Esophagus muscularis mucosa (tissue), 4 donors: ENCODE results near the gene PHLPP1.

Source experiments
- EP300 ChIP-seq: sonication (generic); formaldehyde crosslinking; IDR thresholded peaks from one replicate; pipeline ENCODE4 v1.6.1; 2017; ENCODE audit warnings: antibody characterized with exemption
- POLR2A ChIP-seq: fragments of 450-650 bp; IDR thresholded peaks from one replicate; pipeline ENCODE4 v1.6.1; 2017; ENCODE audit warnings: antibody characterized with exemption, moderate library complexity, mild to moderate bottlenecking, low read depth
- TF ChIP-seq, protein P1 (sequence below), 3 experiments: fragments of 200-600 bp in 2 of 3; fragments of 450-650 bp in 1 of 3; sonication (generic) in 2 of 3; IDR thresholded peaks; one replicate each; pipeline ENCODE4 v1.5.1; 2017 to 2019; ENCODE audit warnings: antibody characterized with exemption in 3 of 3, mild to moderate bottlenecking in 2 of 3, moderate library complexity in 1 of 3

DNA sequence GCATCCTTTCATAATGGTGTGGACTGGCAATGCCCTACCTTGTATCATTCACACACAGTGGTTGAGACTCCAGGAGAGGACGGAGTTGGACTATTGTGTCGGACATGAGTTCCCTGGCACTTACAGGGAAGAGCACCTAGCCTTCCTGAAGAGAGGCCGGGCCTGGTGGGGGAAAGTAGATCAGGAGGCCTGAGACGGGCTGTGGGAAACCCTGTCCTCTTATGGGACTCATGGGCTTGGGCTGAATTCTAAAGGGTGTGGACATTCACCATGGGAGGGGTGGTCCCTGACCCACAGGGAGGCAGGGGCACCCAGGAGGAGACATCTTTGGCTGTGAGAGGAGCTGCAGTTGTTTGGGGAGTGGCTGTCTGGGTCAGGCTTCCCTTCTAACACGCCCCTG is 286.5 kb downstream of the PHLPP1 start:
- TF ChIP-seq, protein P1, sequence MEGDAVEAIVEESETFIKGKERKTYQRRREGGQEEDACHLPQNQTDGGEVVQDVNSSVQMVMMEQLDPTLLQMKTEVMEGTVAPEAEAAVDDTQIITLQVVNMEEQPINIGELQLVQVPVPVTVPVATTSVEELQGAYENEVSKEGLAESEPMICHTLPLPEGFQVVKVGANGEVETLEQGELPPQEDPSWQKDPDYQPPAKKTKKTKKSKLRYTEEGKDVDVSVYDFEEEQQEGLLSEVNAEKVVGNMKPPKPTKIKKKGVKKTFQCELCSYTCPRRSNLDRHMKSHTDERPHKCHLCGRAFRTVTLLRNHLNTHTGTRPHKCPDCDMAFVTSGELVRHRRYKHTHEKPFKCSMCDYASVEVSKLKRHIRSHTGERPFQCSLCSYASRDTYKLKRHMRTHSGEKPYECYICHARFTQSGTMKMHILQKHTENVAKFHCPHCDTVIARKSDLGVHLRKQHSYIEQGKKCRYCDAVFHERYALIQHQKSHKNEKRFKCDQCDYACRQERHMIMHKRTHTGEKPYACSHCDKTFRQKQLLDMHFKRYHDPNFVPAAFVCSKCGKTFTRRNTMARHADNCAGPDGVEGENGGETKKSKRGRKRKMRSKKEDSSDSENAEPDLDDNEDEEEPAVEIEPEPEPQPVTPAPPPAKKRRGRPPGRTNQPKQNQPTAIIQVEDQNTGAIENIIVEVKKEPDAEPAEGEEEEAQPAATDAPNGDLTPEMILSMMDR (IDR thresholded peaks at IDR 0.05): no peak
- TF ChIP-seq EP300 (no peak), POLR2A (no peak)
